ENCODE measurements around the gene NR0B2.
"Not testable (repeated sequence)": the region's sequence is repeated elsewhere in the genome, so short reads cannot be mapped to it uniquely, and the experiment has no call there.

The NR0B2 gene, protein sequence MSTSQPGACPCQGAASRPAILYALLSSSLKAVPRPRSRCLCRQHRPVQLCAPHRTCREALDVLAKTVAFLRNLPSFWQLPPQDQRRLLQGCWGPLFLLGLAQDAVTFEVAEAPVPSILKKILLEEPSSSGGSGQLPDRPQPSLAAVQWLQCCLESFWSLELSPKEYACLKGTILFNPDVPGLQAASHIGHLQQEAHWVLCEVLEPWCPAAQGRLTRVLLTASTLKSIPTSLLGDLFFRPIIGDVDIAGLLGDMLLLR

DNA sequence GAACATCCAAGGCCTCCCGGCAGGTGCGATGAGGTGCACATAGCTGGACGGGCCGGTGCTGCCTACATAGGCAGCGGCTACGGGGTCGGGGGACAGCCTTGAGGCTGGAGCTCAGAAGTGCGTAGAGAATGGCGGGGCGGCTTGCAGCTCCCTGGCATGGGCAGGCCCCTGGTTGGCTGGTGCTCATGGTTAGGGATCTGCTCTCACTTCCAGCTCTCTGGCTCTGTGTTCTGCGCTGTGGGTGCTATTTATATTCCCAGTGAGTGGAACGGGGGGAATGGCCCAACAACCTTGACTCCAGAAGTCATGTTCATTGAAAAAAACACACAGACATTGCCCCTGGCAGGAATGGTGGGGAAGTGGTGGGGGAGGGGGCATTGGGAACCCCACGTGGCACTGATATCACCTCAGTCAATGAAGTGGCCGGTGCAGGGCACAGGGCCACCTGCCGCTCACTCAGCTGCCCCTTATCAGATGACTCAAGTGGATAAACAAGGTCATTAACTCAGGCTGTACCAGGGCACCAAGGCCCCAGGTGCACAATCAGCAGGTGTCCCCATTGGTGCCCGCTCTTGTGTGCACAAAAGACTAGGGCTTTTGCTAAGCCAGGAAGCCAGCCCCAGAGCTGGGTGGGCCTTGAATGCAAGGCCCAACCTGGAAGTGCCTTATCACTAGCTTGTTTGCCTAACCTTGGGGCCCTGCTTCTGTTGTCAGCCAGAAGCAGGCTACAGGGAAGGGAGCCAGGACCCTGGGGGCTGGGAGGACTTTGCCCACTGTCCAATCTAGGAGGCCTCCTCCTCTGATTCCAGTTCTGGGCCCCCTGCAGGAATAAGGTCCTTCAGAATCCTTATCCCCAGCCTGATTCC lies at the start of gene NR0B2:
Gene NR0B2 (minus strand): TSS at position 222 of the 866 bp plus-strand sequence. CDS start 35 bp downstream, at position 187.
- Histone ChIP-seq H3K27ac (no peak within 1 kb of the TSS), H3K4me3 (no peak within 1 kb of the TSS)

DNA sequence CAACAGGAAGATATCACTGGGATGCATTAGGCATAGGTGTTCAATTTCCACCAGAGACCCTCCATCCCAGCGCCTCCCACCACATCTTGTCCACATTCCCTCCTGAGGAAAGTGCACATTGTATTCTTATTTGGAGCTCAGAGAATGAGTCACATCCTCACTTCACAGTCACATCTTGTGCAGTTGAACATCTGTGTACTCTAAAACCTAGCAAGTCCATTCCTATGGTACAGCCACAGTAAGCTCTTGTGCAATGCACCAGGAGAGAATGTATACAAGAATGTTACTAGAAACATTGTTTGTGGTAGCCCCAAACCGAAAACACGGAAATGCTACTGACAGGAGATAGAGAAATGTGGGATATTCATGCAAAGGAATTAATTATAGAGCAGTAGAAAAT lies 48.1 kb upstream of the NR0B2 start:
- no peak overlapping the region for H3K27ac ChIP-seq
- H3K4me3 ChIP-seq: no peak overlapping the region

DNA sequence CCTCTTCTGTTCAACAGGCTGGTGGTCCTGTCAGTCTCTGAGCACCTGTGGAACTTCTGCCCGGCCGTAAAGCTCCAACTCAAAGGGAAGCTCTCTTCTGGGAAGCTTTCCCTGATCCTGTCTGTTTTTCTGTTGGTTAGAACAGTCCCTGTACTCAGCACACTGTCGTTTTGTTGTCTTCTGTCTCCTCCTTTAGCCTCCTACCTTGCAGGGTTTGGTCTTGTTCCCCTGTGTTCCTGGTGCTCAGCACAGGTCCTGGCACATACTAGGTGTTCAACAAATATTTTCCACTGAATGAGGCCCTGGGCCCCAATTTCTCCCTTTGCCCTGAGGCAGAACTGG lies 46.8 kb upstream of the NR0B2 start:
- Histone ChIP-seq H3K4me3 (peak overlapping the region; percentile 44 to 91 (median 76)), H3K27ac (peak overlapping the region in 17 of 21 experiments; percentile 59 to 95 (median 83))

DNA sequence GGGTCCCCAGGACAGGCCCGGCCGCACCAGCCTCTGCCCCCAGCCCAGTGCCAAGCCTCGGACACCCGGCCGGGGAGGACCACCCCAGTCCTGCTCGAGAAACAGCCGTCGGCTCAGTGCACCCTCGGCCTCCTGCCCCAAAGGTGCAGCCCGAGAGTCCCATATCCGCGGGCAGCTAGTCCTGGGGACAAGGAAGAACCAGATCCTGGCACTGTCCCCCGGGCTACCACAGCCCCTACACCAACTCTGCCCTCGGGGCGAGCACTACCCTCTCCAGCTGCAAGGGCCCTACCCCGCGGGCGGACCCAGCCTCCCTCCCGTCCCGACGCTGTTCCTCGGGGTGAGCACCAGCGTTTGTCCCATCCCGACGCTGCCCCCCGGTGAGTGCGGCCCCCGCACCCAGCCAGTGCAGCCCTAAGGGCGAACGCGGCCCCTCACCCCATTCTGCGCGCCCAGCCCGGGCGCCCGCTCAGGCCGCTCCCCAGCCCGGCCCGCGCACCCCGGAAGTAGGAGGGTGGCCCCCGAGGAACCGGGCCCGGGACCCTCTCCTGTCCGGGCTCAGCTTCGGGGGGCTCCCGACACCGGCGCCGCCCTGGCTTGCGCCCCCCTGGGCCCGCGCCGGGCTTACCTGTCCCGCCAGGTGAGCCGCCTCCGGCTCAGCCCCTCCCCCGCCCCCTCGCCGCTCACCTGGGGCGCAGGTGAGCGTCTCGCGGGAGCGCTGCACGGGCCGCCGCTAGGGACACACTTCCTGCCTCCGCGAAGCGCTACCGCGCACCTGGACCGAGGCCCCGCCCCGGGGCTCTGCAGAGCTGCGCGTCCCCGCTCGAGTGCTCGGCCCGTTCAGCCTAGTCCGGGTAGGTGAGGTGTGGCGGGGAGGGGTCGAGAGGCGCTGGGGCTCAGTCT lies 46.2 kb upstream of the NR0B2 start, which contains the start of gene KDF1:
Gene KDF1 (minus strand): TSS at position 747 of the 903 bp plus-strand sequence. CDS start 8,088 bp downstream, outside the sequence.
- Histone ChIP-seq H3K4me3 (peak within 1 kb of the TSS; percentile 44 to 91 (median 76)), H3K27ac (peak within 1 kb of the TSS; percentile 23 to 95 (median 83))

DNA sequence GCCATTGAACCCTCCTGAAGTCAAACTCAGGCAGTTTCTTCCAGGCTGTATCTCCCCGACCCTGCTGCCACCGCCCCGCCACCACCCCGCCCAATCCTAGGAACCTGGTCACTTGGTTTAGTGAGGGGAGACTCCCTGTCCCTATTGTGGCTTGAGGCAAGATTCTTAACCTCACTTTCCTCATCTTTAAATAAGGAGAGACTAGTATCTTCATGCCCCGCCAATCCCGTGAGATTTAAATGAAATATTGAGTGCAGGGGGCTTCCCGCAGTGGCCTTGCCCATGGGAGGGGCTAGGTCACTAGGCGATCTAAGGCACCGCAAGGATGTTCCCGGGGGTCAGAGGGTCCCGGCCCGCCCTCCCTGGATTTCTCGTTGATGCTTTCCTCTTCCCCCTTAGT lies 45.5 kb upstream of the NR0B2 start:
- H3K4me3 ChIP-seq: peak overlapping the region; percentile 44 to 91 (median 76)
- H3K27ac ChIP-seq: peak overlapping the region in 14 of 21 experiments; percentile 70 to 95 (median 90)

DNA sequence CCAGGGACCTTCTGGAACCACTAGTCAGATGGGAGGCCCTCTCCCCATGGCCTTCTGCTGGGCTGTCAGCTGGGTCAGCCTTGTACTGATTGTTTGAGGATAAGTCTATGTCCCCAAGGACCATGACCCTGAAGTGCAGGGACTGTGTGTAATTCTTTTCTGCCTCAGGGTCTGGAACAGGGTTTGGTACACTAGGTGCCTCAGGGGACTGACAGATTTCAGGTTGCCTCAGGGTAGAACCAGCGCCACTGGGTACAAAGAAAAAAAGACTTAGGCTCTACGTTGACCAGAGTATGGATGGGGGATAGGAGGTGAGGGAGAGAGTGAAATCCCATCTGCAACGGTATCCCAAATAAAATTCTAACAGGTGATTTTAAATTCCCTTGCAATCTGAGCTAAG lies 43.5 kb upstream of the NR0B2 start:
- H3K27ac ChIP-seq: no peak overlapping the region
- H3K4me3 ChIP-seq: no peak overlapping the region

DNA sequence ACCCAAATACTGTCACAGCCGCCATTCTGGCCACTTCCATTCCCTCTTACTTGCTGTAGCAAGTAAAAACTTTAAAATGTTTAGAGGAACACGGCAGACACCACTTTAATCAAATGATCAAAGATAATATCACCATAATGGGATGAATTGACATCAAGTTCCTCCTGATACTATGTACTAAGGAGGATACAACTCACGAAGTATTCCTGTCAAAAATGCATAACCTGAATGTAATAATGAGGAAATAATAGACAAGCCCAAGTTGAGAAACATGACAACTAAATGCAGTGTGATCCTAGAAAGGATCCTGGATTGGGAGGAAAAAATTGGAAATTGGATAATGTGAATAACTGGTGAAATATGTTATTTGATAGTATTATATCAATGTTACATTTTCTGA lies 42.5 kb upstream of the NR0B2 start:
- no peak overlapping the region for H3K4me3 ChIP-seq
- H3K27ac ChIP-seq: no peak overlapping the region

DNA sequence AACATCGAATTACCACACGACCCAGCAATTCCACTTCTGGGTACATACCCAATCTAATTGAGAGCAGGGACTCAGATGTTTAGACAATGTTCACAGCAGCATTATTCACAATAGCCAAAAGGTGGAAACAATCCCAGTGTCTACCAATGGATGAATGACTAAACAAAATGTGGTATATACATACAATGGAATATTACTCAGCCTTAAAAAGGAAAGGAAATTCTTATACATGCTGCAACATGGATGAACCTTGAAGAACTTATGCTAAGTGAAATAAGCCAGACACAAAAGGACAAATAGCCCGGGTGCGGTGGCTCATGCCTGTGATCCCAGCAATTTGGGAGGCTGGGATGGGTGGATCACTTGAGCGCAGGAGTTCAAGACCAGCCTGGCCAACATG lies 39.6 kb upstream of the NR0B2 start:
- Histone ChIP-seq H3K27ac (no peak overlapping the region), H3K4me3 (no peak overlapping the region)

DNA sequence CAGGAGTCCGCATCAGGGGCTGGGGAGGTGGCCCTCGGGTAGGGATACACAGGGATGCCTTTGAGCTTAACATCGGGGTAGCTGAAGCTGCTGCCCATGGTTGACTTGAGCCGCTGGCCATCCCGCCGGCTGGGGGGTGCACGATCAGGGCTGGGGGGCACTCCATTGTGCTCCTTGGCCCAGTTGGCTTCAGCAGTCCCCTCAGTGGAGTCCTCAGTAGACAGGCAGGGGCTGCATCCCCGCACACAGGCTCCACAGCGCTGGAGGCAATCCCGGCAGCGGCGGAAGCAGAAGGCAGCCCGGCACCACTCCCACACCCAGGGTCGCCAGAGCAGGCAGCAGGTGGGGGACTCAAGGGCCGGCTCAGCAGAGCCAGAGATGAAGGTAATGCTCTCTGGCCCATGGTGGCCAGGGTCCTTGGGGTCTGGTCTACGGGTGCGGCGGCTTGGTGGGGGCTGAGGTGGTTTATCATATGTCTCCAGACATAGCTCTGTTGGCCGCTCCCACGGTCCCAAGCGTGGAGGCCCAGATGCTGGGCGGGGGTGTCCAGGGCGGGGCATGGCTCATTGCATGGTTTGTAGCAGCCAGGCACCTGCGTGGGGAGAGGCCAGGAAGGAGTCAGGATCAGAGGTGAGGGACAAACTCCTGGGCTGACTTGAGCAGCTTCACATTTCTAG lies 38.2 kb upstream of the NR0B2 start:
- H3K27ac ChIP-seq: no peak overlapping the region
- no peak overlapping the region for H3K4me3 ChIP-seq

DNA sequence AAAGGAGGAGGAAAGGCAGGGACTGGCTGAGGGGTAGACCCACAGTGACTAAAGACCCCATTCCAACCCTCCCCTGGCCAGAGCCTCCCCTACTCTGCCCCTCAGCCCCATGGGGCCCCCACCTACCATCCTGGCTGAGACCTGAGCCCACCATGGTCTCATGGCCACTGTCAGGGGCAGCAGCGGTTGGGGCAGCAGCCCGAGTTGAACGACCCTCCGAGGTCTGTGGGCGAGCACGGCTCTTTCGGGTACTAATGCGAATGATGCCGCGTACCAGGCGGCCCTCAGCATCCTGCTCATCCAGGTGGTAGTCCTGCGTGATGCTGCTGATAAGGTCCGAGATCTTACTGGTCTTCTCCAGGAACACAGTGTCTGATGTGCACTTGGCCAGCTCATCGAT lies 37.4 kb upstream of the NR0B2 start:
- H3K27ac ChIP-seq: no peak overlapping the region

DNA sequence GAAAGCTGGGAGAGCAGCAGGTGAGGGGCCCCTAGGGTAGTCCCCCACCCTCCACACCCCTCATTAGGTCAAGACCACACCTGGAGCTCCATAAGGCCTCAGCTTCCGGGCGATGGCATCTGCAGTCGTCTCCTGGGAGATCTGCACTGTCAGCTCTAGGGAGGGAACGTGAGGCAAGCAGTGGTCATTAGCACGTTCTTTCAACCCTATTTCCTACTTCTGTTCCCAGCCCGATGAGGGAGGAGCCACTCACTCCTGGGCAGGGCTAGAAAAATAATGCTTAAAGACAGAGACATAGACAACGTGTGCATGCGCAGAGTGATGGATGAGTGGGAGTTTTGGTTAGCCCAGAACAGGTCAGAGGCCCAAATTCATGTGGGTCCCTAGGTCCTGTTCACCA lies 36.8 kb upstream of the NR0B2 start:
- Histone ChIP-seq H3K4me3 (no peak overlapping the region), H3K27ac (no peak overlapping the region)

More for the DNA sequence above, 37.4 kb upstream of the NR0B2 start:
- H3K4me3 ChIP-seq: no peak overlapping the region

DNA sequence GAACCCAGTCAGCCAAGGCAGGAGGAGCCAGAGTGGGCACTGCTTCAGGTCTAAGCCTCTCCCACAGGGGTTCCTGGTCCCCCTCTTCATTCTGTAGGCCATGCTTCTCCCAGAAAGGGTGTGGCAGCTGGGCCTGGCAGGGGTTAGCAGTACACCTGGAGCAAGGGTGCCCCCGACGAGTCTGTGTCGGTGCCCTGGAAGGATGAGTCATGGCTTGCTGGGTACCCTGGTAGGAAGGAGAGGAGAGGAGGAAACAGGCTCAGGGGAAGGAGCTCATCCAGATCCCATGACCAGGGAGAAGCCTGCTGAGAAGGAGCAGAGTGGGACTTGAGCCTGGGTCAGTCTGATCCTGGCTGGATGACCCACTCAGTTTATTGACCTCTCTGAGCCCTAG lies 36.1 kb upstream of the NR0B2 start:
- Histone ChIP-seq H3K27ac (no peak overlapping the region), H3K4me3 (no peak overlapping the region)

DNA sequence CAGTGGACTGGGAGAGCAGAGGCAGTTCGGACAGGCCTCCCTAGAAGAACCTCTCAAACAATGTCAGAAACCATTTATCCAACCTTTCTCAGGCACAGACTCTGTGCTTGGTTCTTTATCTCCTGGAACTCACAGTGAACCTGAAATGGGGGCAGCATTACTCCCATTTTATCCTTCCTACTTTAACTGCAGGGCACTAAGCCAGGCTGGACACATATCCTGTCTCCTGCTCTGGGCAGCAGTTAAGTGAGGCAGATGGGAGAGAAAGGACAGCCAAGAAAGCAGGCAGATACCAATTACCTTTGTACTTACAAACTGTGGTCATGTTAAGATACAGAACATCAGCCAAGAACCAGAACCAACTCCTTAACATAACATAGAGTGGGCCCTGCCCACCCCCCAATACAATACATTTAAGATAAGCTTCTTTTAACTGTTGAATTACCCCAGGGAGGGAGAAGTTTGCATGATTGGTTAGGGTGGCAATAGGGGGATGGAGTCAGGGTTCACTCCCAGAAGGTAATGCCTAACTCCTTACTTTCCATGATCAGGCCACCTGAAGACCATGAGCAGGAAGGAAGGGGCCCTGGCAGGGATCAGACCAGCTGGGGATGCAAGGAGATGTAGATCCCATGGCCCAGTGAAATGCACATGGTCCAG lies 35.6 kb upstream of the NR0B2 start:
- Histone ChIP-seq H3K4me3 (no peak overlapping the region), H3K27ac (no peak overlapping the region)

DNA sequence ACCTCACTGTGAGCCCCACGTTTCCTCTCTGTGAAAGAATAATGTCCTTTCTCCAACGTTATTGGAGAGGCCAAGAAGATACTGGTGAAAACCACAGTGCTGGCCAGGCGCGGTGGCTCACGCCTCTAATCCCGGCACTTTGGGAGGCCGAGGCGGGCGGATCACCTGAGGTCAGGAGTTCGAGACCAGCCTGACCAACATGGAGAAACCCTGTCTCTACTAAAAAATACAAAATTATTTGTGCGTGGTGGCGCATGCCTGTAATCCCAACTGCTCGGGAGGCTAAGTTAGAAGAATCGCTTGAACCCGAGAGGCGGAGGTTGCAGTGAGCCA lies 34.9 kb upstream of the NR0B2 start:
- H3K4me3 ChIP-seq, H3K27ac ChIP-seq: not testable (repeated sequence)

DNA sequence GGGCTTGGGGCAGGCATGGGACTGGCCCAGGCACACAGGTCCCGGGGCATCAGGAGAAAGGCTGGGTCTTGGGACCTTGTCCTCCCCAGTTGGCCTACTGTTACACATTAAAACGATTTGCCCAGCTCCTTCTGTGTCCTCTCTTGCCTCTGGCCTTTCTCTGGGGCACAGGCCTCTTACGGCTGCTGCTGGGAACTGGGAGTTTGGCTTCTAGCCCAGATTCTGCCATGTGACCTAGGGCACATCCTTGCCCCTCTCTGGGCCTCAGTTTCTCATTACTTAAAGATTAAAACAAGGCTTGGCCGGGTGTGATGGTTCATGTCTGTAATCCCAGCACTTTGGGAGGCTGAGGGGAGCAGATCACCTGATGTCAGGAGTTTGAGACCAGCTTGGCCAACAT lies 32.5 kb upstream of the NR0B2 start:
- no peak overlapping the region for H3K4me3 ChIP-seq
- H3K27ac ChIP-seq: no peak overlapping the region

DNA sequence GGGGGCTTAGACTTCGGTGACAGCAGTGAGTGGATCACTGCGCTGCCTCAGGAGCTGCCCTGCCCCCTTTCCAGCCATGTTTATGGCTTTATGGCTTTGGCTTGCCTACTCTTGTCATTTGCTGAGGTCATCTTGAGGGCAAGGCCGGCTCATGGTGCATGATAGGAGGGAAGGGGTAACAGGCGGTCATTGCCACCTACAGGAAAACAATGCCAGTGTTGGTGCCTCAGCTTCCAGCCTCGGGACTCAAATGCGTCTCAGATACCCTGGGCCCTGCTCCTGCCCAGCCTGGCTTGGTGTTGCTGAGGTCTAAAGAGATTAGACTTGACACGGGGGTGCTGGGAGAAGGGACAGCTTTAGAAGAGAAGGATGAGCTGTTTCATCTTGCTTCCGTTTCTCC lies 32.0 kb upstream of the NR0B2 start:
- no peak overlapping the region for H3K27ac ChIP-seq

DNA sequence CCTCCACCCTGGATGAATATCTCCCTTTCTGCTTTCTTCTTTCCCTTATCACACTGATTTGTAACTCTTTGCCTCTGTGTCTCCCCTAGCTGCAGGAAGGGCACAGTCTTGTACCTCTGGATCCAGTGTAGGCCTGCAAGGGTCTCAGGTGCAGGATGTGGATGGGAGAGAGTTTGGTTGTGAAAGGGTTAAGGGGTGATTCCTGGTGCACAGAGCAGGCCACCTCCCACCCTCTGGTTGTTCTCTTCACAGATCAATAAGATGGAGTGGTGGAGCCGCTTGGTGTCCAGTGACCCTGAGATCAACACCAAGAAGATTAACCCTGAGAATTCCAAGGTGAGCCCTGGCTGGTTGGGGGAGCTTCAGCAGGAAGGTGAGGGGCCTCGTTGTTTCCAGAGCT lies 31.4 kb upstream of the NR0B2 start:
- Histone ChIP-seq H3K4me3 (no peak overlapping the region), H3K27ac (no peak overlapping the region)

More for the DNA sequence above, 32.0 kb upstream of the NR0B2 start:
- H3K4me3 ChIP-seq: no peak overlapping the region

DNA sequence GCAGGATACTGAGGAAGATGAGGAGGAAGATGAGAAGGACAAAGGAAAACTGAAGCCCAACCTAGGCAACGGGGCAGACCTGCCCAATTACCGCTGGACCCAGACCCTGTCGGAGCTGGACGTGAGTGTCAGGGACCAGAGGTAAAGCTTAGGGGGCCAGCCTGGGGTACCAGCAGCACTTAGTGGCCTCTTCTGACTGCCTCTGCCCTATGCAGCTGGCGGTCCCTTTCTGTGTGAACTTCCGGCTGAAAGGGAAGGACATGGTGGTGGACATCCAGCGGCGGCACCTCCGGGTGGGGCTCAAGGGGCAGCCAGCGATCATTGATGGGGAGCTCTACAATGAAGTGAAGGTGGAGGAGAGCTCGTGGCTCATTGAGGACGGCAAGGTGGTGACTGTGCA lies 28.9 kb upstream of the NR0B2 start:
- Histone ChIP-seq H3K4me3 (no peak overlapping the region), H3K27ac (no peak overlapping the region)

DNA sequence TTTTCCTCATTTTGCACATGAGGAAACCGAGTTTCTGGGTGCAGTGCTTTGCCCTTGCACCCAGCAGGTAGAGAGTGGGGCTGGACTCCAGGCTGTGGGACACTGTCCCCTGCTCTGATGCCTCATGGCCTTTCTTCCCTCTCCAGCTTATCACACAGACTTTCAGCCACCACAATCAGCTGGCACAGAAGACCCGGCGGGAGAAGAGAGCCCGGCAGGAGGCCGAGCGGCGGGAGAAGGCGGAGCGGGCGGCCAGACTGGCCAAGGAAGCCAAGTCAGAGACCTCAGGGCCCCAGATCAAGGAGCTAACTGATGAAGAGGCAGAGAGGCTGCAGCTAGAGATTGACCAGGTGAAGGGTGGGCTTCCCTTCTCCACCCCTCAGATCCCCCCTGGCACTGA lies 27.5 kb upstream of the NR0B2 start:
- no peak overlapping the region for H3K4me3 ChIP-seq
- H3K27ac ChIP-seq: no peak overlapping the region

Measured in skin epidermis (tissue), 12 donors.